ENCODE measurements around the gene MKRN2. TPM values are rescaled to one million over a fixed set of nuclear protein-coding genes. Genes with fewer than 3 reads are reported as not detected.

Gene MKRN2
- total and polyA plus RNA-seq, 2 of the 8 experiments (the other 6 are each of a cell fraction or from before 2014, with no cell fraction given): 15.3 to 17.6 TPM

DNA sequence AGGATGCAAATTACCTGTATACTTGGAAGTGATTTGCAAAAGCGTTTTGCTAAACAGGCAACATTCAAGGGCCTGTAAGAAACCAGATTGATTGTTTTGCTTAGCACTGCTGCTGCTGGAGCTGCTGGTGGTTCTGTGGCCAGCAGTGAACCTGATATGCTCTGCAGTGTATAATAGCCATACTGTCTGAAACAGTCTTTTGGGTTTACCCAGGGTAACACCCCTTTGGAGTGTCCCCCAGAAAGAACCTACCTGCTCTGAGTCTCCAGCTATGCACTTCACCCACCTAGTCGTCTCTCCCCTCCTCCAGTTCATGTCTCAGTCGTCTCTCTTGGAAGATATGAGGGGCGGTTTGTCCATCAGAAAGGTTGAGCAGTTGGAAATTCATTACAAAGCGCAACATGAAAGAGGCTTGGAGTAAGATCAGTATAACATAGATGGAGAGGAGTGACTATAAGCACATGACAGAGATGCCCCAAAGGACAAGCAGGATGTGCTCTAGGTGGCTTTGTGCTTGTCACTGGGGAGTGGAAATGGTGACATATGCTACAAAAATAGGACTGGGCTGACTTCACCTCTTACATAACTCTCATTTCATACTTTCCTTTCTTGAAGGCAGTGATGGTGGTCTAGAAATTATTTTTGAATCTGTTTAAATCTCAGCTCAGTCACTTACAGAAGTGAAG is 3.8 kb downstream of the MKRN2 start (continued):
- TF ChIP-seq RXRA (IDR thresholded peaks at IDR 0.05; ENCODE audit: insufficient read depth, low read depth, low read length) (no peak), SIN3A (conservative IDR thresholded peaks at IDR 0.05 in 1 of 2, IDR thresholded peaks at IDR 0.05 in 1 of 2; ENCODE audit: low read depth in 1 of 2, low read length in 2 of 2) (no peak)
